Immature natural killer cell (primary cell): ENCODE data around the gene DUSP19. TPM values are rescaled to one million over a fixed set of nuclear protein-coding genes. Genes with fewer than 3 reads are reported as not detected.
A peak's percentile ranks its signal among the peaks of the same experiment; 100 is the strongest.

Experiments used
- DNase-seq, 3 donors: peaks; one replicate each; pipeline ENCODE4 v3.0.0; 2022; ENCODE audit warnings: mixed read lengths in 1 of 3
- H3K27ac Mint-ChIP-seq, 6 donors: one replicate each; pipeline ENCODE4 v1.8.0; 2020; ENCODE audit warnings: mixed read lengths in 6 of 6, mild to moderate bottlenecking in 5 of 6, inconsistent platforms in 4 of 6, moderate library complexity in 3 of 6
- H3K27me3 Mint-ChIP-seq, 3 donors: one replicate each; pipeline ENCODE4 v1.8.0; 2020 to 2021; ENCODE audit warnings: low read depth in 3 of 3, mild to moderate bottlenecking in 3 of 3, mixed read lengths in 3 of 3, moderate library complexity in 3 of 3, inconsistent platforms in 1 of 3
- H3K36me3 Mint-ChIP-seq, 3 donors: one replicate each; pipeline ENCODE4 v1.8.0; 2020; ENCODE audit warnings: mixed read lengths in 3 of 3, inconsistent platforms in 2 of 3, mild to moderate bottlenecking in 2 of 3
- H3K4me1 Mint-ChIP-seq, 2 donors: one replicate each; pipeline ENCODE4 v1.8.0; 2020; ENCODE audit warnings: inconsistent platforms in 2 of 2, mild to moderate bottlenecking in 2 of 2, mixed read lengths in 2 of 2, moderate library complexity in 1 of 2
- H3K4me3 Mint-ChIP-seq, 5 donors: one replicate each; pipeline ENCODE4 v1.8.0; 2020; ENCODE audit warnings: mild to moderate bottlenecking in 5 of 5, mixed read lengths in 5 of 5, inconsistent platforms in 3 of 5, moderate library complexity in 3 of 5
- H3K9me3 Mint-ChIP-seq, 6 donors: one replicate each; pipeline ENCODE4 v1.8.0; 2020; ENCODE audit warnings: mild to moderate bottlenecking in 6 of 6, mixed read lengths in 6 of 6, inconsistent platforms in 4 of 6, moderate library complexity in 3 of 6
- polyA plus RNA-seq, 3 donors: library from polyadenylated mRNA; unstranded; fragments of 300-500 nt; fragmentation: Illumina TruSeq; gene quantifications; one replicate each; pipeline ENCODE4 v1.2.3, GENCODE V29; 2021

The DUSP19 gene, protein sequence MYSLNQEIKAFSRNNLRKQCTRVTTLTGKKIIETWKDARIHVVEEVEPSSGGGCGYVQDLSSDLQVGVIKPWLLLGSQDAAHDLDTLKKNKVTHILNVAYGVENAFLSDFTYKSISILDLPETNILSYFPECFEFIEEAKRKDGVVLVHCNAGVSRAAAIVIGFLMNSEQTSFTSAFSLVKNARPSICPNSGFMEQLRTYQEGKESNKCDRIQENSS
- polyA plus RNA-seq: 1 to 10 TPM in 1 of 3 donors, under 1 TPM in 1, not detected in 1; 0.91 to 1.3 TPM

DNA sequence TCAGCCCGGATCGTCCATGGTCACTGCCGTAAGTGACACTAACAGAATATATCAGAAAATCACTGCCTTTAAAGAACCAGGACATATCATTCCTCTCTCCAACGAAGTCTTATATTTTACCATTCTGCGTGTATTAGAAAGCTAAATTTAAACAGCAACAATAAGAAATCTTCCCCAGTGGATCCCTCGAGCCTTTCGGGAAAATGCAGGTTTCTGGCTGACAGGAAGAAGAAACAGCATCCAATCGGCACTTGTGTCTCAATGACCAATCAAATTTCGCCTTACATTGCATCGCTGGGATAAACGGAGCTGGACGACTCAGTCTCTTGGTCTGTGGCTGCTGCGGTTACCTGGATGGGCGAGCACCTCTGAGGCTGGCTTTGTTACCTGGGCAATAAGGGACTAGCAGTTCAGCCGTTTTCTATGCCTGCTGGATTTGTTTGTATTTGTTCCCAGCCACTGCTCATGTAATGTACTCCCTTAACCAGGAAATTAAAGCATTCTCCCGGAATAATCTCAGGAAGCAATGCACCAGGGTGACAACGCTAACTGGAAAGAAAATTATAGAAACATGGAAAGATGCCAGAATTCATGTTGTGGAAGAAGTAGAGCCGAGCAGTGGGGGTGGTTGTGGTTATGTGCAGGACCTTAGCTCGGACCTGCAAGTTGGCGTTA lies at the start of gene DUSP19:
DUSP19 (plus strand) TSS at position 284 of the 675 bp plus-strand sequence; CDS start at position 471, 187 bp downstream.
- Mint-ChIP-seq H3K27ac (peak within 1 kb of the TSS; percentile 68 to 88 (median 83)), H3K36me3 (no peaks in the 10 kb centered on the region), H3K27me3 (peaks cover 0 to 7% (median 6%) of the 10 kb centered on the region in 3 donors), H3K4me3 (peak within 1 kb of the TSS; percentile 94 to 98 (median 96)), H3K9me3 (no peaks in the 10 kb centered on the region), H3K4me1 (peaks cover 10 to 19% of the 10 kb centered on the region in 2 donors)
- DNase-seq: peak; percentile 81 to 85 (median 83)

DNA sequence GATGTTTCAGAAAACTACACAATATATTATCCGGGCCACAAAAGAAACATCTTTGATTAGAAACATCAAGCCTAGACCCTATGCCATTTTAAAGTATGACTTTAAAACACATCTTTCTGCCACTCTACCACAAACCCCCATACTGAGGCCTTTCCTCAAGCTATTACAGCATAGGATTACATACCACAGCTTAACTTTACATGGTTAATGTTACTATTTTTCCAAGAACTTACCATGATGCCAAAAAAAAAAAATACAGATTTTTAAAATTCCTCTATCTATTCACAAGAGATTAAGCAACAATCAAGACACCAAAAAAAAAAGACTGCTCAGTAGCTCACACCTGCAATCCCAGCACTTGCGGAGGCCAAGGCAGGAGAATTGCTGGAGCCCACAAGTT lies 49.3 kb upstream of the DUSP19 start:
- Mint-ChIP-seq H3K36me3 (peaks cover 0 to 2% (median 0%) of the 10 kb centered on the region in 3 donors), H3K4me1 (peaks cover 0 to 3% of the 10 kb centered on the region in 2 donors), H3K9me3 (no peaks in the 10 kb centered on the region), H3K27me3 (peaks cover 6 to 11% (median 8%) of the 10 kb centered on the region in 3 donors), H3K4me3 (no peak overlapping the region), H3K27ac (no peak overlapping the region)
- DNase-seq: no peak

DNA sequence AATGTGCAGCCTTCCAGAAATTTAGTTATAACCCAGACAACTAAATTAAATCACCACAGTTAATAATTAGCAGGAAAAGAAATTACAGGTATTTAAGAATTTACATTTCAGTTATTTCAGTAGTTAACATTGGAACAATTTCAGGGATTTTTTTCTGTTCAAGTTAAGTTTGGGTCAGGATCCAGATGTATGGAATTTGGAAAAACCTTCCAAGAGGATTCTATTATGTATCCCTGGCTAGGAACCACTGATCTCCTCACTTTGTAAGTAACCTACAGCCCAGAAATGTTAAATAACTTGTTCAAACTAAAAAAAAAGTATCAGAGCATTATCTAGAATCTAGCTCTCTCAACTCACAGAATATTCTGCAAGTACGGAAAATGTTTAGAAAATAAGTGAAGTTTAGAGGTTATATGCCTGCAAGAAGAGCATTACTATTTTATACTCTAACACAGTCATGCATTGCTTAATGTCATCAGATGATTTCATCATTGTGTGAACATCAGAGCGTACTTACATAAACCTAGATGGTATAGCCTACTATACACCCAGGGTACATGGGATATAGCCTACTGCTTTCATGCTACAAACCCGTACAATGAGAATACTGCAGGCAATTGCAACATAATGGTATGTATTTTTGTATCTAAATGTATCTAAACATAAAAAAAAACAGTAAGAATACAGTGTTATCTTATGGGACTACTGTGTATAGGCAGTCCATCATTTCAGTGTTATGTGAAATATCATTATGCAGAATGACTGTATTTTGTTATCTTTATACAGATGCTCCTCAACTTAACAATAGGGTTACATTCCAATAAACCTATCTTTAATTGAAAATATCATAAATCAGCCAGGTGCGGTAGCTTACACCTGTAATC lies 46.4 kb upstream of the DUSP19 start:
- H3K36me3 Mint-ChIP-seq: no peaks in the 10 kb centered on the region
- H3K9me3 Mint-ChIP-seq: no peaks in the 10 kb centered on the region
- DNase-seq: no peak
- no peak overlapping the region for H3K27ac Mint-ChIP-seq
- H3K4me1 Mint-ChIP-seq: peaks cover 20 to 23% of the 10 kb centered on the region in 2 donors
- peaks cover 14 to 20% (median 17%) of the 10 kb centered on the region in 3 donors for H3K27me3 Mint-ChIP-seq
- no peak overlapping the region for H3K4me3 Mint-ChIP-seq

DNA sequence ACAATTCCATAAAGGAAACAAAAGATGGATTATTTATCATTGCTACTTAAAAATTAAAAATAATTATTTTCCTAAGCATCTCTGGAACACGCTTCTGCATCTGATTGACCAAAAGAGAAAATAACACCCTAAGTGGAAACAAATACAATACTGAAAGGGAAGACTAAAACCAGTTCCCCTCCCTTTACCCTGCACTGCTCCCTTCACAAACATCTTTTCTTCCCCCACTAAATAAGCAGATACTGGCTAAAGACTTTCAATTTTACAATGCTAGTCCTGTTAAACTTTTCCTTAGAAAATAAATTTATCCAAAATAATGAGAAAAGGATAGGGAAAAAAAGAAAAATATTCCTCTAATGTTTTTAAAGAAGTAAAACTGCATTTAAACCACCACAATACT lies 44.6 kb upstream of the DUSP19 start:
- H3K27ac Mint-ChIP-seq: no peak overlapping the region

DNA sequence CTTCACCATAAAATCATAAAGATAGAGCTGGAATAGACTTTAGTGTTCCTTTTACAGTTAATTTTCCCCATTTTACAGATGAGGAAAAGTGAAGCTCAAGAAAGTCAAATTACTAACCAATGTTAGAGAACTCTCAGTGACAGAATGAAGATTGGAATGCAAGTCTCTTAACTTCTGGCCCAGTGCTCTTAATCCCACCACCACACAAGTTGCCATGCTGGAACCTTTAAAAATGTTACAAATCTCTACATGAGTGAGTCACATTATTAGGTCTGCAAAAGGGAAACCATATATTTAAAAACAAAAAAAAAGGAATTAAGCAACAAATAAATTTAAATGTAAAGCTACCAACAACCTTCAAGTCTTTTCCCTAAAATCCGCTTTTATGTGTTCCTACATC lies 43.7 kb upstream of the DUSP19 start:
- Mint-ChIP-seq H3K9me3 (no peaks in the 10 kb centered on the region), H3K4me1 (peaks cover 32 to 36% of the 10 kb centered on the region in 2 donors), H3K27ac (no peak overlapping the region), H3K36me3 (no peaks in the 10 kb centered on the region), H3K4me3 (no peak overlapping the region), H3K27me3 (peaks cover 20 to 25% (median 22%) of the 10 kb centered on the region in 3 donors)
- no peak for DNase-seq

More for the DNA sequence above, 44.6 kb upstream of the DUSP19 start:
- peaks cover 28 to 31% of the 10 kb centered on the region in 2 donors for H3K4me1 Mint-ChIP-seq
- no peaks in the 10 kb centered on the region for H3K36me3 Mint-ChIP-seq
- H3K4me3 Mint-ChIP-seq: no peak overlapping the region
- no peaks in the 10 kb centered on the region for H3K9me3 Mint-ChIP-seq
- peaks cover 18 to 23% (median 21%) of the 10 kb centered on the region in 3 donors for H3K27me3 Mint-ChIP-seq
- no peak for DNase-seq

DNA sequence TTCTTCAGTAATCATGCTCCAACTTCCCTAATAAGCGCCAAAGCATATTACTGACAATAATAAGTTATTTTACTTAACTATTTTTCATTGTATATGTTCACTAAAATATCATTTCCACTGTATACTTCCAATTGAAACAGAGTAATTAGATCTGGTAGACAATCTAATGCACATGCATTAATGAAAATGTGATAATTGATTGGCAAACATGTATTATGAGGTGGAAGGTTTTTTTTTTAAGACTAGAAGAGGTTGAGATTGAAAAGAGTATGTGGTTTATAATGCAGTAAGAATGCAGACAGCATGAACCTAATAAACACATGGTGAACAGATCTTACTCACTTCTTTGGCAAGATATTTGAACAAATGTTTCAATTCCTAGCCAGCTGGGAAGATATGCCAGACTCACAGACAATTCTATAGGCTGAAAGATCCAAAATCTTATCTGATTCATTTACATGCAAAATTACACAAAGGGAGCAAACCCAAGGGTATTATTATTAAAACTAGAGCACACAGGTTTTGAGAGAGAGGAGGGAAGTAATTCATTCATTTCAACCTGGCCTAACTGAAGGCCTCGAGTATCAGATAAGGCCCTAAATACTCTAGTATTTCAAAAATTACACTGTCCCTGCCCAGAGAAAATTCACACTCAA lies 43.1 kb upstream of the DUSP19 start:
- Mint-ChIP-seq H3K4me3 (peak overlapping the region in 3 of 5 donors; percentile 6 to 39 (median 26)), H3K27me3 (peaks cover 15 to 27% (median 22%) of the 10 kb centered on the region in 3 donors), H3K4me1 (peaks cover 32 to 37% of the 10 kb centered on the region in 2 donors), H3K36me3 (no peaks in the 10 kb centered on the region), H3K9me3 (no peaks in the 10 kb centered on the region), H3K27ac (no peak overlapping the region)
- DNase-seq: no peak

DNA sequence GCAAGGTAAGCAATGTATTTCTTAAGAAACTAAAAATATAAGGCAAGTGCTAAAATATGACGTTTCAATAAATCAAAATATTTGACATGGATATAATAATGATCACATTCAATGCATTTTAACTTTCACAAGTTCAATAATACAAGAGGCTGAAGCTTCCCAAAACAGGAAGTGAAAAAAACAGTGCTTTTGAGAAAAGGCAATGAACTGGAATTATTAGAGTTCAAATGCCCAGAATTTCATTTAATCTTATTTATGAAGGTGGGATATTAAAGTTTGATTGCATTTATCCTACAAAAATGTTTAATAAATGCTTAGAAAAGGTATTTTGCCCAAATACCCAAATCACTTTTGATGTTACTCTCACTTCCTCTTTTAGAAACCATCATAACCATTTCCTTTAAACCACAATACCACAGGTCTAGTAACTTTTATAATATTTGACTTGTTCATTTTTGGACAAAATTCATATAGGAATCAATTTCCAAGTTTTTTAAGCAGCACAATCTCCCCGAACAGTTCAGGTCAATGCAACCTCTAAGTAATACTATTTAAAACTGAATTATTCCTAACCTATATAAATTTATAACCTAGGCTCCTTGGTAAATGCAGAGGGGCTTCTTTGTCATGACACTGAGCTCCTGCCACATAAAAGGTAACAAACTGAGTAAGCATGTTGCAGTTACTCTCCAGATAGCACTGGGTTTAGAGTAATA lies 42.4 kb upstream of the DUSP19 start:
- H3K4me1 Mint-ChIP-seq: peaks cover 32 to 37% of the 10 kb centered on the region in 2 donors
- no peaks in the 10 kb centered on the region for H3K9me3 Mint-ChIP-seq
- H3K27ac Mint-ChIP-seq: peak overlapping the region in 3 of 6 donors; percentile 19 to 64 (median 58)
- peaks cover 17 to 27% (median 22%) of the 10 kb centered on the region in 3 donors for H3K27me3 Mint-ChIP-seq
- DNase-seq: peak; percentile 39 to 44 (median 40)
- no peaks in the 10 kb centered on the region for H3K36me3 Mint-ChIP-seq
- peak overlapping the region; percentile 15 to 80 (median 43) for H3K4me3 Mint-ChIP-seq

DNA sequence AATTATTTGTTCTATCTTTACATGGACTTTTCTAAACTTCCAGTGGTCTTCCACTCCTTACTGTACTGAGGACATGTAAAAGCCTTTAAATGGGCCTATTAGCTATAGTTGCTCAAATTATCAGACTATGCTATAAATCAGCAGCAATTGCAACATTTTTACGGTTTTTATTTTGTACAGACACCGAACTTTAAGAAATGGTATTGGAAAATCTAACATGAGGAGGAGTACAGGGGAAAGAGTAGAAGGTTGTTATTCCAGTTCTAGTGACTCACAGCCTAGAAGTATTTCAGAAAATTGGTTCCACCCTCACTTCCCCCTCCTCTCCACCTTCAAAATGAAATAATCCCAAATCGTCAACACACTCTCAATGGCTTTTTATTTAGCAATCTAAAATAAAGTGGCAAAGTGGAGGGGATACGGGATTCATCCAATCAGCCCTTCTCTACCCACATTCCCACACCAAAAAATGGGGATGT lies 41.4 kb upstream of the DUSP19 start:
- Mint-ChIP-seq H3K9me3 (no peaks in the 10 kb centered on the region), H3K27me3 (peaks cover 19 to 27% (median 21%) of the 10 kb centered on the region in 3 donors), H3K4me3 (peak overlapping the region; percentile 79 to 84 (median 80)), H3K4me1 (peaks cover 32 to 37% of the 10 kb centered on the region in 2 donors), H3K27ac (peak overlapping the region in 5 of 6 donors; percentile 28 to 85 (median 64)), H3K36me3 (no peaks in the 10 kb centered on the region)
- no peak for DNase-seq

DNA sequence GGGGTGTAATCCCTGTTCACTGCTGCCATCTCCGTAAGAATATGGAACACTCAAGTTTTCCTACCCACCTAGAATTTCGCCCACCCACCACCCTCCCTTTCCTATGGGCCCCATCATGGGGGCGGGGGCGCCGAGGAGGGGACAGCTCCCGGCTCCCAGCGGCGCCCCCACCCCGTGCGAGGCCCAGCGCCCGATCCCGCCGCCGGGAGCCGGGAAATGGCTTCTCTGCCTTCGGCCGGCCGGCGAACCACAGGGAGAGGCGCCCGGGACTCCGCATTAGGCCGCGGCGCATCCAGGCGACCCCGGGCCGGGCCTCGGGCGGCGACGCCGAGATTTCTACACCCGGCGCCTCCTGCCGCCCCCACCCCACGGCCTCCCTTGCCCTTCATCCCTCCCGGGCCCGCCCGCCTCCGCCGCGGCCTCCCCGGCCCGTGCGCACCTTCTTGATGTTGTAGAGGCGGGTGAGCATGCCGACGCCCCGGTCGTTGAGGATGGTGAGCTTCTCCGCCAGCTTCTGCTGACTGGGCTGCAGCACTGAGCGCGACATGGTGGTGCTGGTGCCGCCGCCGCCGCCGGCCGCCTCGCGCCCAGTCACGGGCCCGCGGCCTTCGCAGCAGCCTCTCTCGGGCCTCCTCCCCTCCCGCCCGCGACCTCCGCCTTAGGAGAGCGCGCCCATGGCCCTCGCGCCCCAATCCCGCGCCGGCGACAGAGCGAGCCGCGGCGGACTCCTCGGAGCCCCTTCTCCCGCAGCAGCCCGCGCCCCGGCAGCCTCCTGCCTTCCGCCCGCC lies 40.8 kb upstream of the DUSP19 start:
- peaks cover 32 to 37% of the 10 kb centered on the region in 2 donors for H3K4me1 Mint-ChIP-seq
- H3K36me3 Mint-ChIP-seq: no peaks in the 10 kb centered on the region
- no peak for DNase-seq
- peaks cover 19 to 24% (median 20%) of the 10 kb centered on the region in 3 donors for H3K27me3 Mint-ChIP-seq
- H3K9me3 Mint-ChIP-seq: no peaks in the 10 kb centered on the region
- H3K27ac Mint-ChIP-seq: peak overlapping the region in 5 of 6 donors; percentile 28 to 85 (median 74)
- H3K4me3 Mint-ChIP-seq: peak overlapping the region; percentile 80 to 91 (median 83)

DNA sequence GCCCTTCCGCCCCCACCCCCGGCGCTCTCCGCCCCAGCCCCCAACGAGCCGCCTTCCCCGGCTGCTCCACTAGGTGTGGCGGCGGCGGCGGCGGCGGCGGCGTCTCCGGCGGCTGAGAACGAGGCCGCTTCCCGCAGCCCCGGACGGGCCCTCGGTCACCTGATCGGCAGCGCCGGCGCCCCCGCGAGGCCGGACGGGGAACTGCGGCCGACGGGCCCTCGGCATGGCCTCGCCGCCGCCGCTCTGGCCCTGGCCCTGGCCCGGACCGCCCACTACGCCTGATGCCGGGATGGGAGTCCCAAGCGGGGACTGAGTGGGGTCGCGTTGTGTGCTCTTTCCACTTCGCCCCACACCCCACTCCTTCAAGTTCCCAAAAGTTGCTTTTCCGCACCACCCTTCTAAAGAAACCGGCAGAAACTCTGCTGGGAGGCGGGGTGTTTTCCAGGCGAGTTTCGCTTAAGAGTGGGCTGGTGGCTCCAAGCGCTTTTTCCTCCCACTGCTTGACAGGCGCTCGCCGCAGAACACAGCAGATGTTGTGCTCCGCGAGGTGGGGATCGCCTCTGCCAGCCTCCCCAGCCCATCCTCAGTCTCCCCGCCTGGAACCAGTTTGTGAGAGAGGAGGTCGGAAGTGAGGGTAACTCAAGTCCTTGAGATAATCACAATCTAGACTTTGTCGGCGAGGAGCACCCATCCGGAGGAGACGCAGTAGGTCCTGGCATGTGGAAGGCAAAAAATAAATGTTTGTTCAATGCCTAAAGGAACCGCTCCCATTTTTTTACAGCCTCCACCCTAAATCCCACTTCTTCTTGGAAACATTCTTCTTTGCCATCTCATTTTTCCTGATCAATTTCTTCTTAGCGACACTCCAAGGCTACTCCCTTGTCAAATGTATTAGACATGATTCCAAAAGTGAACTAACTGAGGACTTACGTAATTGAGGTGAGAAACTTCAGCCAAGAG lies 39.9 kb upstream of the DUSP19 start, which contains the start of gene NCKAP1:
NCKAP1 (minus strand) TSS at position 117 of the 960 bp plus-strand sequence. CDS start 358 bp downstream, outside the sequence.
- Mint-ChIP-seq H3K27ac (peak within 1 kb of the TSS; percentile 57 to 91 (median 79)), H3K36me3 (no peaks in the 10 kb centered on the region), H3K4me3 (peak within 1 kb of the TSS; percentile 83 to 94 (median 91)), H3K27me3 (peaks cover 19 to 23% (median 21%) of the 10 kb centered on the region in 3 donors), H3K4me1 (peaks cover 32 to 37% of the 10 kb centered on the region in 2 donors), H3K9me3 (no peaks in the 10 kb centered on the region)
- DNase-seq: peak; percentile 87 to 91 (median 89)

DNA sequence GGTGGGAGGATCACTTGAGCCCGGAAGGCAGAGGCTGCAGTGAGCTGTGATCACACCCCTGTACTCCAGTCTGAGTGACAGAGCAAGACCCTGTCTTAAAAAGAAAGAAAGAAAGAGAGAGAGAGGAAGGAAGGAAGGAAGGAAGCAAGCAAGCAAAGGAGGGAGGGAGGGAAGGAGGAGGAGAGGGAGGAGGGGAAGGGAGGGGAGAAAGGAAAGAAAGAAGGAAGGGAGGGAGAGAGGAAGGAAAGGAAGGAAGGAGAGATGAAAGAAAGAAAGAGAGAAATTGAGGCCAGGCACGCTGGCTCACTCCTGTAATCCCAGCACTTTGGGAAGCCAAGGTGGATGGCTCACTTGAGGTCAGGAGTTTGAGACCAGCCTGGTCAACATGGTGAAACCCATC lies 37.9 kb upstream of the DUSP19 start:
- Mint-ChIP-seq H3K27me3 (peaks cover 20 to 24% (median 24%) of the 10 kb centered on the region in 3 donors), H3K4me1 (peaks cover 25 to 33% of the 10 kb centered on the region in 2 donors), H3K9me3 (peaks cover 0 to 2% (median 0%) of the 10 kb centered on the region in 6 donors), H3K36me3 (no peaks in the 10 kb centered on the region), H3K27ac (no peak overlapping the region), H3K4me3 (no peak overlapping the region)
- DNase-seq: no peak
